Measurements from ENCODE around the gene ATP2C2.
"Not testable (repeated sequence)": the region's sequence is repeated elsewhere in the genome, so short reads cannot be mapped to it uniquely, and the experiment has no call there.

ATP2C2 gene

DNA sequence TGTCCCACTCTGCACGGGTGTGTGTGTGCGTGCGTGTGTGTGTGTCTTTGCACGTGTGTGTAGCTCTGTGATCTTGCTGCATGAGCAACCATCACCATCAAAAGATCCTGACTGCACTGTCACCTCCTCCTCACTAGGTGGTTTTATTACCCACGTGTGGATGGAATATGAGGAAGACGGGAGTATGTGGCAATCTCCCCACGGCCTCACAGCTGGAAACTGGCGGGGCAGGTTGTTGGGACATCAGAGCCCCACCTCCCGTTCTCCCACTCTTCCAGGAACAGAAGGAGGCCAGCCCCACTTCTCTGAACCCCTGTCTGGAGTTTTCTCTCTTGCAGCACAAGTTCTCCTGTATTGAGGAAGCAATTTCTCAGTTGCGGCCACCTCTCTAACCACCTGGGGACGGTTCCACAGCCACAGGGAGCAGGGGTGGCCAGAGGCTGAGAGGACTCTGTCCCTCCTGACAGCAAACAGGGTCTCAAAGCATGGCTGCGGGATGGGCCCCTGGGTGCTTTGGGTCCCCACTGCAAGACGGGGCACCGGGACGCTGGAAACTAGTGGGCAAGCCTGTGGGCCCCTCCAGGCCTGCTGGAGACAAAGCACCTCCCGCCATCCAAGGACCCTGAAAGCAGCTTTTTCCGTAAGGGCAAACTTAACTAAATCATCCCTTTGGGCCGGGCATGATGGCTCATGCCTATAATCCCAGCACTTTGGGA, 27.9 kb upstream of the ATP2C2 start:
- DNase-seq, result no peak

DNA sequence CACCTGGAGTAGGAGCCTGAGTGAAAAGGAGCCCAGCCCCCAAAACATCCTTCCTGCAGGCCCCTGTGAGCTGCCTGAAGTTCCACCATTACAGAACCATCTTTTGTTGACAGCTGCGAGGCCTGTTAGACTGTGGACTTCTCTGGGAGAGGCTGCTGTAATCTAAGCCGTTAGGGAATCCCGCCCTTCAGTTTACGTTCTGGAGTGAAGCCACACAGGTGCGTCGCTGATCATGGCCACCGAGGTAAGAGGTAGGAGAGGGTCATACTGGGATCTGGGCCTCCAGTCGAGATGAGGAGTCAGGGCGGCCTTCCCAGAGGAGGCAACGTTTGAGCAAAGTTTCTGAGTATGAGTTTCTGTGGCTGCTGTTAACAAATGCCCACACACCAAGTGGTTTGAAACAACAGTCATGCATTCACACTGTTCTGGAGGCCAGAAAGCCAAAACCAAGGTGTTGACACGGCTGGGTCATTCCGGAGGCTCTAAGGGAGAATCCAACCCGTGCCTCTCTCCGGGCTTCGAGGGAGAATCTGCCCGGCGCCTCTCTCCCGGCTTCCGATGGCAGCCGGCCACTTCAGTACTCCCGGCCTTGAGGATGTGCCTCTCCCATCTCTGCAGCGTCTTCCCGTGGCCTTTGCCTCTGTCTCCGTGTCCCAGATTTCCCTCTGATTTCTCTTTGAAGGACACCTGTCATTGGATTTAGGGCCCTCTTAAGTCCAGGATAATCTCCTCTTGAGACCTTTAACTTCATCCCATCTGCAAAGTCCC, 26.6 kb upstream of the ATP2C2 start:
- DNase-seq, result no peak

DNA sequence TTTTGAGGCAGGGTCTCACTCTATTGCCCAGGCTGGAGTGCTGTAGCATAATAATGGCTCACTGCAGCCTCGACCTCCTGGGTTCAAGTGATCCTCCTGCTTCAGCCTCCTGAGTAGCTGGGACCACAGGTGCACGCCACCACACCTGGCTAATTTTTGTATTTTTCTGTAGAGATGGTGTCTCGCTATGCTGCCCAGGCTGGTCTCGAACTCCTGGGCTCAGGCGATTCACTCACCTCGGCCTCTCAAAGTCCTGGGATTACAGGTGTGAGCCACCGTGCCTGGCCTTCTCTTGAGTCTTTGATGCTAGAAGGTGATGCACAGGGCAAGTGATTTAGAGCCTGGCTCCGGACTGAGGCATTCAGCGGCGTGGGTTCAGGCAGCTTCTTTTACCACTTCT, 24.5 kb upstream of the ATP2C2 start:
- not testable (repeated sequence) for DNase-seq

DNA sequence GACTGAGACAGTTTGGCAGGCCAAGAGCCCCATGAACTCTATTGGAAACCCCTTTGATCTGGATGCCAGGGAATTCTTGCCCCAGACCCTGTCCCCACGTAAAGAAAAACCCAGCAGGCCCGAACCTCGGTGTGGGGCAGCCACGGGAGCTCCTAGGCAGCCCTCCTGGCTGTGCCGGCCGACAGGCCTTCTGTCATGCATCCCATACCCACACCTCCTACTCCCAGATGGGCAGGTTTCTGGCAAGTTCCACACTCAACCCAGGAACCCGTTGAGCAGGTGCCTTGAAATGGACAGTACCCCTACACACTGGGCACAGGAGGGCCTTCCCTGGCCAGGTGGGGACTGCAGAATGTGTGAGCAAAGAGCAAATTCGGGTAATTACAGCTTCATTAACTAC, 23.6 kb upstream of the ATP2C2 start:
- no peak for DNase-seq

DNA sequence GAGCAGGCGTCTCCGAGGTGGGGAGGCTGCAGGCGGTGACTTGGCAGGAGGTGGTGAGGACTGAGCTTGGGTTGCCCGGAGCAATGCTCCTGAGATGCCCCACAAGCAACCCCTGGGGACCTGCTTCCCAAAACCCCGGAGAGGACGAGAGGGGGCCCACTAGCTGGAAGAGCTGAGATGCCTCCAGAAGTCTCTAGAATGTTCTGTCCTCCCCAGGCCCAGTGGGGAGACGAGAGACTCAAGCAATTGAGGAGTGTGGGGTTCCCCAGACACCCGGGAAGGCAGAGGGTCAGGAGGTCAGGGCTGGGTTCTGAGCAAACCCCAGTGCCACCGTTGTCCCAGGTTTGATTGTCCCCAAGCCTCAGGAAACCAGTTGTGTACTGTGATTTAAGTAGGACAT, 21.2 kb upstream of the ATP2C2 start:
- DNase-seq, result no peak

DNA sequence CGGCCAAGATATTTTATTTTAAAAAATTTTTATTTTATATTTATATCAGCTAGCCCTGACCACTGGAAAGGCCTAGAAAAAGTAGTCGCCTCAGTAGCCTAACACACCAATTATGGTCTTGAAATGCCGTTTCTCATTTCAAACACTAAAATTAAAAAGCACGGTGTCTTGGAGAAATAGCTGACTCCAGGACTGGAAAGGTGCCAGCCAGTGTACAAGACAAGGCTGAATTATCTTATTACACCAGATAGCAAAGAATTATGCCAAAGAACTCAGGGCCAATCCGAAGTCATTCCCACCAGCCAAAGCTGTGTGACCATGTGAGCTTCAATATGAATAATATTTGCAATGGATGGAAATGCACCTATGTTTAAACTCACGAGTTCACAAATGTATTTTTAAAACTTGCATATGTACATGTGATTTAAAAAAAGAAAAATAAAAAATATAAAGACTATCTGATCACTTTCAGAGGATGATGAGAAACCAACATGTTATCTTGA, 19.9 kb upstream of the ATP2C2 start:
- no peak for DNase-seq

DNA sequence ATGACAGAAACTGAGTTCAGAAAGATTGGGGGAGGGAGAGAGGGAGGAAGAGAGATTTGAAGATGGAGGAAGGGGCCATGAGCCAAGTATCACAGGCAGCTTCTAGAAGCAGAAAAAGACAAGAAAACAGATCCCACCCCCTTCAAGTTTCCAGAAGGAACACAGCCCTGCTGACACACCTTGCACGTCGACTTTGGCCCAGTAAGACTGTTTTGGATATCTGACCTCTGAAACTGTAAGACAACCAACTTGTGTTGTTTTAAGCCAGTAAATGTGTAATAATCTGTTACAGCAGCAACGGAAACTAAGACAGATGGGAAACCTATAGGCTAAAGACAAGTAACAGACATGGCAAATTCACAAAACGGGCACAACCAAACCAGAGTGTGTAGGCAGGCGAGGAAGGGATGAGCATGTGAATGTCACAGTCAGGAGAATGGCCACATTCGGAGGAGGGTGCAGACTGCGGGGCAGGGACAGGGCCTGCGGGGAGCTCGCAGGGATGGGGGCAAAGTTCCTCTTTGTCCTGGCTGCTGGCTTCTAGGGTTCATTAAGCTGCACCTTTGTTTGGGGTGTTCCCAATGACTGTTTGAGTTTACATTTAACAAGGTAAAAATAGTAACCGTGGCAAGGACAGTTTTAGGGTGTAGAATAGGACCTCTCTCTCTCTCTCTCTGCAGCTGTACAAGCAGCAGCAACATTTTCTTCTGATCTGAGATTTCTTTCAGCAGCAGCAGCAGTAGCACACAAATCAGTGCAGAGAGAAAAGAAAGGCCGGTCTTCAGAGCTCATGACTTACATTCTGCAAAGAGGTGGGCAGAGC, 18.3 kb upstream of the ATP2C2 start:
- no peak for DNase-seq

DNA sequence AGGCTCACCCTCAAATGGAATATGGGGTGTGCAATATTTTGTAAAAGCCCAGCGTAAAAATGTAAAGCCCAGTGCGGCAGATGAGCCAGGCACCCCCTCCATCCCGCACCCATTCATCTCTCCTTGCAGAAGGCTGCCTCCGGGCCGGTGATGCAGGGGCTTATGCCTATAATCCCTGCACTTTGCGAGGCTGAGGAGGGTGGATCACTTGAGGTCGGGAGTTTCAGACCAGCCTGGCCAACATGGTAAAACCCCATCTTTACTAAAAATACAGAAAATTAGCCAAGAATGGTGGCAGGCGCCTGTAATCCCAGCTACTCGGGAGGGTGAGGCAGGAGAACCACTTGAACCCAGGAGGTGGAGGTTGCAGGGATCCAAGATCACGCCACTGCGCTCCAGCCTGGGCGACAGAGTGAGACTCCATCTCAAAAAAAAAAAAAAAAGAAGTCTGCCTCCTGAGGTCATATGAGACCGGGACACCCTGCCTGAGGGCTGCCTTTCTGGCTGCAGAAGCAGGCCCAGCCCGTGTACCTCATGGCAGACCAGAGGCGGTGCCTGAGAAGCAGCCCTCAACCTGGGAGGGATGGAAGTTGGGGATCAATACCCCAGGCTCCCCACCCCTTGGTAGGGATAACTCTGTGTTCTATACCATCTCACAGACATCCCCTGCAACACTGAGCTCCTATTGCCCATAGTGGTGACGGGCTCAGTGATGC, 17.5 kb upstream of the ATP2C2 start:
- no peak for DNase-seq

DNA sequence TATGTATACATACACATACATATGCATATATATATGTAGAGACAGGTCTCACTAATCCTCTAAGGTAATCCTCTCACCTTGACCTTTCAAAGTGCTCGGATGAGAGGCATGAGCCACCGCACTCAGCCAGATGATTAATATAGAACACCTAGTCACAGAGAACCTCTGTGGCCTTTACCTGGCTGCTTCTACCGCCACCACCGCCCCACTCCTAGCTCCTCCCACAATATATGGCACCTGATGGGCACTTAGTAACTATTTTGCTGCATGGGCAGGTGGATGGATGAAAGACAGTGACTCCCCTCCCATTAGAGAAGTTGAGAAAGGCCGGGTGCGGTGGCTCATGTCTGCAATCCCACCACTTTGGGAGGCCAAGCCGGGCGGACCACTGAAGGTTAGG, 16.7 kb upstream of the ATP2C2 start:
- no peak for DNase-seq

DNA sequence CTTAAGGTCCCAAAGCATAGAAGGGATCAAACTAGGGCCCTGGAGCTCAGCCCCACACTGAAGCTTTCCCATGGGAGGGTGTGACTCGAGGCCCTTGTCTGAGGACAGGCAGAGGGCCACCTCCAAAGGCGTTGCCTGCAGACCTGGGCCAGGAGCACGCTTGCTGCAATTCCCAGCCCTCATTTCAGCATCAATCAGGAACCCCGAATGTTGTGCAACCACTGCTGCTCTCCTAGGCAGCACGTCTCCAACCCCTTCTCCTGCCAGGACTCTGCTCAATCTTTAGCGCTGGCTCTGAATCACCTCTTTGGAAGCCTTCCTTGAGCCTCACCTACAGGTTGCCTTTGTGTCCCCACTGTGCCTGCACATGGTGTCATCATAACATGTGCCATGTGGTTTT, 14.0 kb upstream of the ATP2C2 start:
- DNase-seq, result no peak

DNA sequence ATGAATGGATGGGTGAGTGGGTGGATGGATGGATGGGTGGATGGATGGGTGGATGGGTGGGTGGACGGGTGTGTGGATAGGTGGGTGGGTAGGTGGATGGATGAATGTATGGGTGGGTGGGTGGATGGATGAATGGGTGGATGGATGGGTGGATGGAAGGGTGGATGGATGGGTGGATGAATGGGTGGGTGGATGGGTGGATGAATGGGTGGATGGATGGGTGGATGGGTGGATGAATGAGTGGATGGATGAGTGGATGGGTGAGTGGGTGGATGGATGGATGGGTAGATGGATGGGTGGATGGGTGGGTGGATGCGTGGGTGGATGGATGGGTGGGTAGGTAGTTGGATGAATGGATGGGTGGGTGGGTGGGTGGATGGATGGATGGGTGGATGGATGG, 13.2 kb upstream of the ATP2C2 start:
- no peak for DNase-seq

DNA sequence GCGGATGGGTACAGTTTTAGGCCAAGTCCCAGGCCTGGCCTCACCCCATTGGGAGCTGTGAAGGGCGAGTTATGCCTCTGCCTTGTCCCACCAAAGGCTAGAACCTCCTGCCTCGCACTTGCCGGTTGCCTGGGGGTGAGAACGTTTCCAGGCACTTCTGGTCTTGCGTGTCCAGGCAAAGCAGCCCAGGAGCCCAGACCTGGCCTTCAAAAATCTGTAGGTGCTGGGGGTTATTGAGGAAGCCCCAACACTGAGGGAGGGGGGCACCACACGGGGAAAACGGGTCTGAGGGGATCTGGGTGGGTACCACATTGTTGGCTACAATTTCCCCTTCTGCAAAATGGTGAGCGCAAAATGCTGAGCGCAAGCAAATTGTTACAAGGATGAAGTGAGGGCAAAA, 12.2 kb upstream of the ATP2C2 start:
- no peak for DNase-seq

DNA sequence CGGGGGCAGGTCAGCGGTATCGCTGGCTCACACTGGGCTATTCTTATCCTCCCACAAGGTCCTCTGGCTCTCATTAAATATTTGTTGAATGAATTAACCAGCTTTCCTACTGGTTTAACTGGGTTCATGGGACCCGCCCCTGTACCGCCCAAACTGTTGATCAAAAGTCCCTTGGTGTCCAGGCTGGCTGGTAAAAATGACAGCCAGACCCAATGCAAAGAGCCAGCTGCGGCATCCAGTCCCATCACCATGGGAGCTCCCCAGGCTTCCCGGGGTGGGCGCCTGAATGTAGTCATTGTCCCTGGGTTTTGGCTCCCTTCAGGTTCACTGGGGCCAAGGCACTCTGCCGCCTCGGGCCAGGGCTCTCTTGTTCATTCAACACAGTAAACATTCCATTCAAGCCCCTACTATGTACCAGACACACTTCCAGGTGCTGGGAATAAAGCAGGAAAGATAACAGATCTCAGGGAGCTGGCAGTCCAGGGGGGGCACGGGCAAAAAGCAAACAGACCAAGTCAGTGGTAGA, 11.7 kb upstream of the ATP2C2 start:
- DNase-seq, result no peak

DNA sequence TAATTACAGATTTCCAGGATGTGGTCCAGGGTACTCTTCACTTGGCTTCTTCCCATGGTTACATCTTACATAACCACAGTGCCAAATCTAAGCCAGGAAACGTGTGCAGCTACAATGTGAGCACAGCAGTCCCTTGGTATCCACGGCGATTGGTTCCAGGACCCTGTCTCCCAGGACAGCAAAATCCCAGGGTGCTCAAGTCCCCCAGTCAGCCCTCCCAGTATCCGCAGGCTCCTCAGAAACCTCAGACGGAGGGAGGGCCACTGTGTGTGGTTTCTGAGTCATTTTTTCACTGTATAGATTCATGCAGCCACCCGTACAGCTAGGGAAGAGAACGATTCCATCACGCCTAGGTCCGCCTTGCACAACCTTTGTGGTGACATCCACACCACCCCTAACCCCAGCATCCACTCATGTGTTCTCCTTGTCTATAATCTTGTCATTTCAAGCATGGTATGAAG, 11.1 kb upstream of the ATP2C2 start:
- no peak for DNase-seq

DNA sequence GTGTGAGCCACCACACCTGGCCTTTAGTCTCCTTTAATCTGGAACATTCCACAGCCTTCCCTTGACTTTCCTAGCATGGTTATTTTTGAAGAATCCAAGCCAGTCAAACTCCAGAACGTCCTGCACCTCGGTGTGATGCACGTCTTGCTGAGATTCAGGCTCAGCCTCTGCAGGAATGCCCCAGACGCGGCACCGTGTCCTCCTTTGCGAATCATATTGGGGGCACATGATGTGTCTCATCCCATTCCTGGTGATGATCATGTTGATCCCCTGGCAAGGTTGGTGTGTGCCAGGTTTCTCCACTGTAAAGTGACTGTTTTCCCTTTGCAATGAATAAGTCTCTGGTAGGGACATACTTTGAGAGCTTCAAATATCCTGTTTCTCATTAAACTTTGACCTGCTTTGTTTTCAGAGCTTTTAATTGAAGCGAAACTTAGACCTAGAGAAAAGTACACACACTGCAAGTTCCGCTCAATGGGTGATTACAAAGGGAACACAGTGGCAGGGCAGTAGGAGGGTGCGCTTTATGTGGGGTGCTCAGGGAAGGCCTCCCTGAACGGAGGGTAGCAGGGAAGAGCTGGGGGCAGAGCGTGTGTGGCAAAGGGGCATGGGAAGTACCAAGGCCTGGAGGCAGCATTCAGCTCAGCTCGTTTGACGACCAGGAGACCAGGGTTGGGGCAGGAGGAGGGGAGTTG, 9.6 kb upstream of the ATP2C2 start:
- DNase-seq, result no peak

DNA sequence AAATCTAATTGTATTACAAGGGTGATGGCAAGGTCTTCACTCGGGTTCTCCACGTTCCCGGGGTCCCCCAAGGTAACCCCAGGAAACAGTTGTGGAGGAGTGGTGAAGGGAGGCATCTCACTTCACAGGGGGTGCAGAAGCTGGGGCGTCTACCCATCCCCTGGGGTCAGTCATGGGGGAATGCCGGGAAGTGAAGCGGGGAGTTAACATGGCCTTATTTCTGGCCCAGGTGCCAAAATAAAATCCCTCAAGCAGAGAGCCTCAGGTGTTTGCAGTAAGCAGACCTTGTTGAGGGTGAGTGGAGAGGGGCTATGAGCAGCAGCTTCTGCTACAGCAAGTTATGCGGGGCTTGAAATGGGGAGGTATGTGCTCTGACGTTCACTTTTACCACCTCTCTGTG, 9.0 kb upstream of the ATP2C2 start:
- DNase-seq, result no peak

DNA sequence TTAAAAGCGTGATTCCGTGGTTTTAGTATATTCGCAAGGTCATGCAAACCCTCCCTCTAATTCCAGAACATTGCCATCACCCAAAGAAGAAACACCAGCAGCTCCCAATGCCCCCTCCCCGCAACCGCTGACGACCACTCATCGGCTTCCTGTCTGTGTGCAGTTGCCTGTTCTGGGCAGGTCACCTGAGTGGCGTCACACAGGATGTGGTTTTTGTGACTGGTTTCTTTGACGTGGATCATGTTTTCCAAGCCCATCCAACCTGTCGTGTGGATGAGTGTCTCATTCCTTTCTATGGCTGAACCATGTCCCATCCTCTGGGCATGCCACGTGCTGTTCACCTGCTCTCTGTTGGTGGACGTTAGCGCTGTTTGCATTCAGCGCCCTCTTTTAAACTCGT, 8.2 kb upstream of the ATP2C2 start:
- DNase-seq, result no peak

DNA sequence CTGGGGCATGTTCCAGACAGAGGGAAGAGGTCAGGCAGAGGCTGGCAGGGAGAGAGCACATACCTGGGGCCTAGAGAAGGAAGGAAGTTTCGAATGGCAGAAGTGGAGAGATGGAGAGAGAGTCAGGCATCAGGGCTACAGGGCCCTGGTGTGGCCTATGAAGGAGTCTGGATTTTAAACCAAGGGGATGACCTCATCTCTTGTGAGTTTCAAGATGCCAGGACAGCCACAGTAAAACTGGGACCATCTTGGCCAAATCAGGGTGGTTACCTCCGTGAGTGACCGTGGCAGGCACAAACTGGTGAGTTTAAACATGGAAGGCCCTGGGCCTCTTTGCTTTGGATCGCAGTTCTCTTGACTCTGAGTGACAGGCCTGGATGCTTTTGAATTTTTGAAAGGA, 7.6 kb upstream of the ATP2C2 start:
- no peak for DNase-seq

DNA sequence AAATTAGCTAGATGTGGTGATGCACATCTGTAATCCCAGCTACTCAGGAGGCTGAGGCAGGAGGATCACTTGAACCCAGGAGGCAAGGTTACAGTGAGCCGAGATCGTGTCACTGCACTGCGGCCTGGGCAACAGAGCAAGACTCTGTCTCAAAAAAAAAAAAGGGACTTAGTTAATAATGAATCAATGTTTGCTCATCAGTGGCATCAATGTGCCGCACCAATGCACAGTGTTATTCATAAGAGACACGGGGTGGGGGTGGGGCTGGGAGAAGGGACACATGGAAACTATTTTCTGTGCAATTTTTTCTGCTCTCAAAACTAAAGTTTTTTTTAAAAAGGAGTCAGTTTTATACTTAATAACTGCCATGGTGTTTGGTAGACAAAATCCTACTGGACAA, 6.8 kb upstream of the ATP2C2 start:
- DNase-seq, result no peak

DNA sequence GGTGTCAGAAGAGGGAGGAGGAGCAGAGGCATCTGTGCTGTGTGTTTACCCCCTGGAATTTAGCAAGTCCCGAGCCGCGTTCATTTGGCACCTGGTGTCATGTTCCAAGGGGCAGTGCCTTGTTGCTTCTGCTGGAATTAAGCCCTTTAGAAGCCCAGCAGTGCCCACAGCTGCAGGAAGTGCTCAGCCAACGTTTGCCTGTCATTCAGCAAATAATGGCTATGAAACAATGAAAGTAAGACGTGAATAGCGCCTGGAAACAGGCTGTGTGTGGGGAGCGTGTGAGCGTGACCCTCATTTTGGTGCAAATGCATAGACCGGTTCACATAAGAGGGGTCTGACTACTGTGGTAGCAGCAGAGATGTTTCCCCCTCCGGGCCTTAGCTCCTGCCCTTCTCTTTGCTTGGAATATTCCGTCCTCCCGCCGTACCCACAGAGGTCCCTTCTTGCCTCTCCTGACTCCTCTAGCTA, 5.8 kb upstream of the ATP2C2 start:
- no peak for DNase-seq

DNA sequence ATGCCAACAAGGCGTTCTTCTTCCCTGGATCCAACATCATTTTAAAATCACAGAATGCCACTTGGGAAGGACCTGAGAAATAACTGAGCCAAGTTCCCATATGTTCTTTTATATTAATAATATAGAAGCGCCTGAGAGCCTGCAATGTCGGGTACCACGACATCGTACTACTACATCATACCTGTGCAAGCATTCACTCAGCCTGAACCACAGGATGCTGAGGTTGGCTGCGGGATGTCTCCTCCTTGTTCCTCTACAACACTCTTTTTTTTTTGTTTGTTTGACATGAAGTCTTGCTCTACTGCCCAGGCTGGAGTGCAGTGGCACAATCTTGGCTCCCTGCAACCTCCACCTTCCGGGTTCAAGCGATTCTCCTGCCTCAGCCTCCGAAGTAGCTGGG, 2.1 kb upstream of the ATP2C2 start:
- no peak for DNase-seq
